OCI-LY1 (cell line): ENCODE data around the gene HYAL3.

Source experiments
- H2AFZ ChIP-seq: fragments of 200-600 bp; sonication (generic), shearing (Covaris generic); 2 replicates; pipeline ENCODE4 v1.6.0; 2014; ENCODE audit warnings: antibody characterized with exemption, mild to moderate bottlenecking, low read length
- H3F3A ChIP-seq: fragments of 200-600 bp; sonication (generic), shearing (Covaris generic); 2 replicates; pipeline ENCODE4 v1.6.0; 2014; ENCODE audit warnings: mild to moderate bottlenecking, antibody characterized with exemption, low read length, moderate library complexity; ENCODE audit not compliant: insufficient read depth
- H3K27ac ChIP-seq: fragments of 200-600 bp; sonication (generic); 2 replicates; pipeline ENCODE4 v1.5.1; 2014; ENCODE audit warnings: low read length, mixed run types, mild to moderate bottlenecking, low read depth; ENCODE audit not compliant: poor library complexity, severe bottlenecking
- H3K27me3 ChIP-seq: fragments of 200-600 bp; sonication (generic); 2 replicates; pipeline ENCODE4 v1.6.0; 2014; ENCODE audit warnings: antibody characterized with exemption, mild to moderate bottlenecking, low read length, moderate library complexity; ENCODE audit not compliant: insufficient read depth
- H3K36me3 ChIP-seq: fragments of 200-600 bp; sonication (generic); 2 replicates; pipeline ENCODE4 v1.6.1; 2014; ENCODE audit warnings: mild to moderate bottlenecking, antibody characterized with exemption, low read length, moderate library complexity, mixed read lengths; ENCODE audit not compliant: insufficient read depth
- H3K4me1 ChIP-seq: fragments of 200-600 bp; sonication (generic); 2 replicates; pipeline ENCODE4 v1.5.1; 2014; ENCODE audit warnings: mild to moderate bottlenecking, low read length, moderate library complexity; ENCODE audit not compliant: insufficient read depth, severe bottlenecking
- H3K4me2 ChIP-seq: fragments of 200-600 bp; sonication (generic), shearing (Covaris generic); 2 replicates; pipeline ENCODE4 v1.6.1; 2014; ENCODE audit warnings: low read length
- H3K4me3 ChIP-seq: fragments of 200-600 bp; sonication (generic); 2 replicates; pipeline ENCODE4 v1.5.1; 2014; ENCODE audit warnings: low read length, low read depth, mild to moderate bottlenecking, mixed read lengths; ENCODE audit not compliant: poor library complexity, severe bottlenecking
- H3K79me2 ChIP-seq: fragments of 200-600 bp; shearing (Covaris generic); 2 replicates; pipeline ENCODE4 v1.6.1; 2016; ENCODE audit warnings: mixed run types, low read length, mixed read lengths; ENCODE audit not compliant: insufficient read depth
- H3K9ac ChIP-seq: fragments of 200-600 bp; sonication (generic), shearing (Covaris generic); 2 replicates; pipeline ENCODE4 v1.6.1; 2014; ENCODE audit warnings: mild to moderate bottlenecking, low read length, mixed read lengths
- H3K9me2 ChIP-seq: fragments of 200-600 bp; sonication (generic), shearing (Covaris generic); 2 replicates; pipeline ENCODE4 v1.6.1; 2014; ENCODE audit warnings: low read depth, mild to moderate bottlenecking, low read length, mixed read lengths
- H3K9me3 ChIP-seq: fragments of 200-600 bp; shearing (Covaris generic); 2 replicates; pipeline ENCODE4 v1.6.1; 2014; ENCODE audit warnings: low read length, mixed read lengths
- H4K20me1 ChIP-seq: fragments of 200-600 bp; sonication (generic), shearing (Covaris generic); 2 replicates; pipeline ENCODE4 v1.6.0; 2016; ENCODE audit warnings: mild to moderate bottlenecking, low read length; ENCODE audit not compliant: insufficient read depth
- EZH2 ChIP-seq: fragments of 200-600 bp; sonication (generic), shearing (Covaris generic); IDR thresholded peaks from 2 replicates; pipeline ENCODE4 v1.8.0; 2017; ENCODE audit warnings: borderline replicate concordance, mixed run types, mild to moderate bottlenecking, antibody characterized with exemption, low read length, moderate library complexity, mixed read lengths
- TF ChIP-seq, protein P1 (sequence below): fragments of 200-600 bp; sonication (generic), shearing (Covaris generic); IDR thresholded peaks from 2 replicates; pipeline ENCODE4 v1.5.1; 2017; ENCODE audit warnings: mild to moderate bottlenecking, antibody characterized with exemption, low read length, moderate library complexity, mixed read lengths

HYAL3 gene

DNA sequence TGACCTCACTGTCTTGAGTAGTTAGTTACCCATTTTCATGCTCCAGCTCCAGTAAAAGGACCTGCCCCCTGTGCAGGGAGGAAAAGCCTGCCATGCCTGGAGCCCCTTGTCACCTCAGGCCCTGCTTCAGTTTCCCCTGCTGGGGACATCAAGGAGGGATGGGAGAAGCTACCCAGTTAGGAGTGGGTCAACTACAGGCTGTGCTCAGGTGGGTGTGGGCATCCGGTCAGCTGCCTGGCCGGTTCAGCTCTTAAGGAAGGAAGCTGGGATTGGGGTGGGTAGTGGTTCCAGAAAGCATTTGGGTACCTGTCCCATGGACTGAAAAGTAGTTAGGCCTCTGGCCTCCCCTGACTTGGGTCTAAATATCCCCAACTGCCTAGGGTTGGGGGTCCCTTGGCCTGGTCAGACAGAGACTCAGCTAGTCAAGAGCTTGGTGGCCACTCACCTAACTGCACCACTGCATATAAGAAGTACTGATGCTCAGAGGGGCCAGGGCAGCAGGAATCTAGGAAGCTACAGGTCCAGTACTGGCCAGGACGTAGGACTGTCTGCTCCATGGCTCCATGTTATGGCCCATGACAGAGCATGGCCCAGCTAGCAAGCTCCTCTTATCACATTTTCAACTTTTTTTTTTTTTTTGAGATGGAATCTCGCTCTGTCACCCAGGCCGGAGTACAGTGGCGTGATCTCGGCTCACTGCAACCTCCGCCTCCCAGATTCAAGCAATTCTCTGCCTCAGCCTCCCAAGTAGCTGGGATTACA lies 19.8 kb downstream of the HYAL3 start:
- no peaks in the 10 kb centered on the region for H3K27me3 ChIP-seq

DNA sequence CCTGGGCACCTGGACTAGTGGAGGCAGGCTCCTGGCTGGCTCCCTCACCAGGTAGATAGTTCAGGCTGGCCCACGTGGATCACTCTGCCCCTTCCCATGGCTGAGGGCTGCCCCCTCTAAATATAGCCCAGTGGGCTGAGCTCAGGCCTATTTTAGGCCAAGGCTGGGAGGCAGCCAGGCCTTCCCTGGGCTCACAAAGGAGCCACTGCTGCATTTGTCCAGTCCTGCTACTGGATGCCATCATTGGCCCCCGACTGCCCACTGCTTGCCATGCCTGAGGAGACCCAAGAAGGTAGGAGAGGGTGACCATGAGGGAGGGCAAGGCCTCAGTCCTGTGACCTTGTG lies 20.4 kb downstream of the HYAL3 start, which contains the start of gene LSMEM2:
TSS of gene LSMEM2 (plus strand) at position 208 of the 345 bp plus-strand sequence. CDS start at position 235, 27 bp downstream.
- H3K36me3 ChIP-seq = no peaks in the 10 kb centered on the region
- no peaks in the 10 kb centered on the region for H3K79me2 ChIP-seq
- H3K27me3 ChIP-seq = no peaks in the 10 kb centered on the region
- H4K20me1 ChIP-seq = no peaks in the 10 kb centered on the region
- no peak within 1 kb of the TSS for H2AFZ ChIP-seq
- no peak within 1 kb of the TSS for H3K9ac ChIP-seq
- no peak within 1 kb of the TSS for H3K27ac ChIP-seq
- no peaks in the 10 kb centered on the region for H3K9me3 ChIP-seq
- no peak within 1 kb of the TSS for H3K4me2 ChIP-seq
- H3F3A ChIP-seq = no peaks in the 10 kb centered on the region
- H3K9me2 ChIP-seq = no peaks in the 10 kb centered on the region
- no peak within 1 kb of the TSS for H3K4me3 ChIP-seq
- TF ChIP-seq, protein P1, sequence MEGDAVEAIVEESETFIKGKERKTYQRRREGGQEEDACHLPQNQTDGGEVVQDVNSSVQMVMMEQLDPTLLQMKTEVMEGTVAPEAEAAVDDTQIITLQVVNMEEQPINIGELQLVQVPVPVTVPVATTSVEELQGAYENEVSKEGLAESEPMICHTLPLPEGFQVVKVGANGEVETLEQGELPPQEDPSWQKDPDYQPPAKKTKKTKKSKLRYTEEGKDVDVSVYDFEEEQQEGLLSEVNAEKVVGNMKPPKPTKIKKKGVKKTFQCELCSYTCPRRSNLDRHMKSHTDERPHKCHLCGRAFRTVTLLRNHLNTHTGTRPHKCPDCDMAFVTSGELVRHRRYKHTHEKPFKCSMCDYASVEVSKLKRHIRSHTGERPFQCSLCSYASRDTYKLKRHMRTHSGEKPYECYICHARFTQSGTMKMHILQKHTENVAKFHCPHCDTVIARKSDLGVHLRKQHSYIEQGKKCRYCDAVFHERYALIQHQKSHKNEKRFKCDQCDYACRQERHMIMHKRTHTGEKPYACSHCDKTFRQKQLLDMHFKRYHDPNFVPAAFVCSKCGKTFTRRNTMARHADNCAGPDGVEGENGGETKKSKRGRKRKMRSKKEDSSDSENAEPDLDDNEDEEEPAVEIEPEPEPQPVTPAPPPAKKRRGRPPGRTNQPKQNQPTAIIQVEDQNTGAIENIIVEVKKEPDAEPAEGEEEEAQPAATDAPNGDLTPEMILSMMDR = no peak
- no peak for TF ChIP-seq EZH2
- H3K4me1 ChIP-seq = no peaks in the 10 kb centered on the region

More for the DNA sequence above, 19.8 kb downstream of the HYAL3 start:
- Histone ChIP-seq H3K4me2 (no peak overlapping the region), H3K9me2 (no peaks in the 10 kb centered on the region), H3K79me2 (no peaks in the 10 kb centered on the region), H3K36me3 (no peaks in the 10 kb centered on the region), H3K9me3 (no peaks in the 10 kb centered on the region), H3F3A (no peaks in the 10 kb centered on the region), H2AFZ (no peak overlapping the region), H3K27ac (no peak overlapping the region), H3K4me1 (no peaks in the 10 kb centered on the region), H3K9ac (no peak overlapping the region), H3K4me3 (no peak overlapping the region), H4K20me1 (no peaks in the 10 kb centered on the region)
- TF ChIP-seq, protein P1 = no peak
- TF ChIP-seq EZH2 = no peak

DNA sequence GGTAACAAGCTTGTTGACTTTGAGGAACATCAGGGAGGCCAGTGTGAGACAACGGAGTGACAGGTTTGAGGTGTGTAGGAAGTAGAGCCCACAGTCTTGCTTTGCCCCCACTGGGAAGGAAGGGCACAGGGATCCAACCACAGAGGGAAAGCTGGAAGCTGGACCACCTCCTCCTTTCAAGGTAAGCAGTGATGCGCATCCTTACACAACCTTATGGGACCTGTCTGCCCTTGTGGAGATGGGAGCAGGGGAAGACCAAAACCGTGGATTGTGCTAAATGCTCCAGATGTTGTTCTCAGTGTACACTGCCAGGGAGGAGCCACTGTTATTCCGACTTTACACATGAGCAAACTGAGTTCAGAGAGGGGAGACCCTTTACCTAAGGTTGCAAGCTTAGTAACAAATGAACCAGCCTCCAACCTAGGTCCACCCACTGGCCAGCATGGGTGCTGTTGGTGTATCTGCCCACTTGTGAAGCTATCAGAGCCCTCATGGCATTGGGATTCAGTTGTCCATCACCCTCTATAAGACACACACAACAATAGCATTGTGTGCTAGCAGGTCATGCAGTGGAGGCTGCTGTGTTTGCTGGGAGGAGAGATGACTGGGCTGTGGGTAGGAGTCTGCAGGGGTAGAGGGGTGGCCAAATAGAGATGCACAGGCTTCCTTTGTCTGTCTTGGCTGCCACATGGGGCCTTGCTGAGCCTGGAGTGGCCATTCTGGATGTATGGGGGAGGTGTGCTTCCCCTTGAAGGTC lies 20.9 kb downstream of the HYAL3 start:
- H3K36me3 ChIP-seq = no peaks in the 10 kb centered on the region
- H2AFZ ChIP-seq = no peak overlapping the region
- H4K20me1 ChIP-seq = no peaks in the 10 kb centered on the region
- H3K27ac ChIP-seq = no peak overlapping the region
- peaks cover 2% of the 10 kb centered on the region for H3K4me1 ChIP-seq
- no peak overlapping the region for H3K4me2 ChIP-seq
- no peaks in the 10 kb centered on the region for H3K79me2 ChIP-seq
- H3K9me2 ChIP-seq = no peaks in the 10 kb centered on the region
- H3K4me3 ChIP-seq = no peak overlapping the region
- H3K9ac ChIP-seq = no peak overlapping the region
- H3K9me3 ChIP-seq = no peaks in the 10 kb centered on the region
- no peaks in the 10 kb centered on the region for H3K27me3 ChIP-seq
- no peak for TF ChIP-seq EZH2
- TF ChIP-seq, protein P1 = no peak
- H3F3A ChIP-seq = no peaks in the 10 kb centered on the region
